ENCODE results near the gene PIP5K1C. TPM values are rescaled to one million over a fixed set of nuclear protein-coding genes. Genes with fewer than 3 reads are reported as not detected.

PIP5K1C gene
- polyA plus RNA-seq, 1 donor from 2014 or later = 7.1 TPM

- Histone ChIP-seq H3K9me3 (ENCODE audit: low read length) (no peaks in the 10 kb centered on the region), H3K4me2 (ENCODE audit: low read length) (no peak overlapping the region), H3K79me2 (replicated peaks; ENCODE audit: insufficient read depth, low read length) (no peaks in the 10 kb centered on the region), H3K36me3 (ENCODE audit: insufficient read depth, low read length) (no peaks in the 10 kb centered on the region), H3K27me3 (ENCODE audit: insufficient read depth, low read depth, low read length) (peaks cover 32% of the 10 kb centered on the region), H3K9me2 (ENCODE audit: insufficient read depth, low read length) (no peaks in the 10 kb centered on the region), H3K9ac (ENCODE audit: low read length) (no peak overlapping the region), H3K4me3 (ENCODE audit: low read length) (no peak overlapping the region), H3F3A (ENCODE audit: insufficient read depth, low read length, poor library complexity, severe bottlenecking) (no peaks in the 10 kb centered on the region), H2AFZ (ENCODE audit: low read depth, low read length) (no peak overlapping the region), H3K27ac (ENCODE audit: low read length) (no peak overlapping the region), H4K20me1 (ENCODE audit: insufficient read depth) (no peaks in the 10 kb centered on the region)
- TF ChIP-seq MXI1 (conservative IDR thresholded peaks at IDR 0.05; ENCODE audit: poor library complexity, severe bottlenecking) = no peak
- no peak for TF ChIP-seq TAF1 (IDR thresholded peaks at IDR 0.05; ENCODE audit: low read depth)
Measured at GRCh38 chr19:3606174-3606689, 94.0 kb downstream of the PIP5K1C start.

GRCh38 chr19:3605770-3606169 lies 94.5 kb downstream of the PIP5K1C start:
- no peak overlapping the region for H3K4me2 ChIP-seq (ENCODE audit: low read length)
- H3K27me3 ChIP-seq (ENCODE audit: insufficient read depth, low read depth, low read length) = peaks cover 32% of the 10 kb centered on the region
- no peaks in the 10 kb centered on the region for H3F3A ChIP-seq (ENCODE audit: insufficient read depth, low read length, poor library complexity, severe bottlenecking)
- no peaks in the 10 kb centered on the region for H3K79me2 ChIP-seq (replicated peaks; ENCODE audit: insufficient read depth, low read length)
- no peak overlapping the region for H2AFZ ChIP-seq (ENCODE audit: low read depth, low read length)
- no peaks in the 10 kb centered on the region for H3K9me2 ChIP-seq (ENCODE audit: insufficient read depth, low read length)
- H3K36me3 ChIP-seq (ENCODE audit: insufficient read depth, low read length) = no peaks in the 10 kb centered on the region
- H3K9ac ChIP-seq (ENCODE audit: low read length) = no peak overlapping the region
- no peak overlapping the region for H3K27ac ChIP-seq (ENCODE audit: low read length)
- TF ChIP-seq SMC3 (conservative IDR thresholded peaks at IDR 0.05; ENCODE audit: poor library complexity) = no peak
- no peak for TF ChIP-seq TAF1 (IDR thresholded peaks at IDR 0.05; ENCODE audit: low read depth)
- no peak for TF ChIP-seq EP300 (conservative IDR thresholded peaks at IDR 0.05; ENCODE audit: poor library complexity, severe bottlenecking)
- no peak for TF ChIP-seq MXI1 (conservative IDR thresholded peaks at IDR 0.05; ENCODE audit: poor library complexity, severe bottlenecking)
- TF ChIP-seq, protein P1, sequence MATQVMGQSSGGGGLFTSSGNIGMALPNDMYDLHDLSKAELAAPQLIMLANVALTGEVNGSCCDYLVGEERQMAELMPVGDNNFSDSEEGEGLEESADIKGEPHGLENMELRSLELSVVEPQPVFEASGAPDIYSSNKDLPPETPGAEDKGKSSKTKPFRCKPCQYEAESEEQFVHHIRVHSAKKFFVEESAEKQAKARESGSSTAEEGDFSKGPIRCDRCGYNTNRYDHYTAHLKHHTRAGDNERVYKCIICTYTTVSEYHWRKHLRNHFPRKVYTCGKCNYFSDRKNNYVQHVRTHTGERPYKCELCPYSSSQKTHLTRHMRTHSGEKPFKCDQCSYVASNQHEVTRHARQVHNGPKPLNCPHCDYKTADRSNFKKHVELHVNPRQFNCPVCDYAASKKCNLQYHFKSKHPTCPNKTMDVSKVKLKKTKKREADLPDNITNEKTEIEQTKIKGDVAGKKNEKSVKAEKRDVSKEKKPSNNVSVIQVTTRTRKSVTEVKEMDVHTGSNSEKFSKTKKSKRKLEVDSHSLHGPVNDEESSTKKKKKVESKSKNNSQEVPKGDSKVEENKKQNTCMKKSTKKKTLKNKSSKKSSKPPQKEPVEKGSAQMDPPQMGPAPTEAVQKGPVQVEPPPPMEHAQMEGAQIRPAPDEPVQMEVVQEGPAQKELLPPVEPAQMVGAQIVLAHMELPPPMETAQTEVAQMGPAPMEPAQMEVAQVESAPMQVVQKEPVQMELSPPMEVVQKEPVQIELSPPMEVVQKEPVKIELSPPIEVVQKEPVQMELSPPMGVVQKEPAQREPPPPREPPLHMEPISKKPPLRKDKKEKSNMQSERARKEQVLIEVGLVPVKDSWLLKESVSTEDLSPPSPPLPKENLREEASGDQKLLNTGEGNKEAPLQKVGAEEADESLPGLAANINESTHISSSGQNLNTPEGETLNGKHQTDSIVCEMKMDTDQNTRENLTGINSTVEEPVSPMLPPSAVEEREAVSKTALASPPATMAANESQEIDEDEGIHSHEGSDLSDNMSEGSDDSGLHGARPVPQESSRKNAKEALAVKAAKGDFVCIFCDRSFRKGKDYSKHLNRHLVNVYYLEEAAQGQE (IDR thresholded peaks at IDR 0.05; ENCODE audit: borderline replicate concordance) = no peak
- no peak for TF ChIP-seq CTCF (IDR thresholded peaks at IDR 0.05; ENCODE audit: poor library complexity, severe bottlenecking)
- TF ChIP-seq RAD21 (conservative IDR thresholded peaks at IDR 0.05) = no peak
- TF ChIP-seq EZH2 (IDR thresholded peaks at IDR 0.05; ENCODE audit: borderline replicate concordance, insufficient read depth, low read length, poor library complexity, severe bottlenecking) = no peak
- TF ChIP-seq POLR2AphosphoS5 (IDR thresholded peaks at IDR 0.05) = no peak
- H3K9me3 ChIP-seq (ENCODE audit: low read length) = no peaks in the 10 kb centered on the region
- H3K4me3 ChIP-seq (ENCODE audit: low read length) = no peak overlapping the region
- H4K20me1 ChIP-seq (ENCODE audit: insufficient read depth) = no peaks in the 10 kb centered on the region
